Activated T-cell treated with anti-CD3 and anti-CD28 coated beads for 4 hours (primary cell): ENCODE data around the gene SYPL2.

Experiments
- DNase-seq: peaks from one replicate; pipeline ENCODE4 v3.0.0-alpha.2; 2020

Gene SYPL2

GRCh38 chr1:109493805-109494539 is 27.6 kb downstream of the SYPL2 start, which contains the start of gene CYB561D1:
CYB561D1 (plus strand) TSS chr1:109494094; CDS start chr1:109494140, 46 bp downstream.
- DNase-seq: peak; percentile 87

GRCh38 chr1:109495738-109496137 is 29.4 kb downstream of the SYPL2 start:
- no peak for DNase-seq

- no peak for DNase-seq
Observed at GRCh38 chr1:109497449-109498160, 31.3 kb downstream of the SYPL2 start.

DNA sequence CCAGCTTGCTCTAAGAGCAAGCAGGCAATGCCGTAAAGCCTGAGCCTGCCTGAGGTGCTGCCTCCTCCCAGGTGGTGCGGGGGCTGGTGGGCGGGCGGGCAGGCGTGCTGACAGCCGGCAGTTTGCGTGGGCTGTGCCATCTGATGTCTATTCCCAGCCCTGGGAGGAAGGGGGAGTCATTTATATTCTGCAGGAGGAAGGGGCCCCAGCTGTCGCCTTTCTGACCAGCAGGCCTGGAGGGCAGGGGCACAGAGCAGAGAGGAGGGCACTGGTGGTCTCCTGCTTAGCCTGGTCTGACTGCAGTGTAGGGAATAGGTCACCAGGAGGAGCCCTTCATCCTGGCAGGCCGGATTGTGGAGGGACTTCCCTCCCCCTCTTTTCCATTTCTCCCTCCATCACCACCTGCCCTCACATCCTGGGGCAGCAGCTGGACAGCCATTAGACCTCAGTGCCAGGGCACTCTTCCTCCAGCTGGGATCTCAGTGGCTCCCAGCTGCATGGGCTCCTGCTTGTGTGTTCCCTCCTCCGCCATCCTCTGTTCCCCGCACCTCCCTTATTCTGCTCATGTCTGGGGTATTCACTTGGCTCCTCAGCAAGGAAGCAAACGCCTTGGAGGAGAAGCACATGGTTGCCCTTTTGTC is 31.9 kb downstream of the SYPL2 start:
- DNase-seq: peak; percentile 46

- DNase-seq: no peak
Observed at GRCh38 chr1:109499081-109499480, 32.7 kb downstream of the SYPL2 start.

DNA sequence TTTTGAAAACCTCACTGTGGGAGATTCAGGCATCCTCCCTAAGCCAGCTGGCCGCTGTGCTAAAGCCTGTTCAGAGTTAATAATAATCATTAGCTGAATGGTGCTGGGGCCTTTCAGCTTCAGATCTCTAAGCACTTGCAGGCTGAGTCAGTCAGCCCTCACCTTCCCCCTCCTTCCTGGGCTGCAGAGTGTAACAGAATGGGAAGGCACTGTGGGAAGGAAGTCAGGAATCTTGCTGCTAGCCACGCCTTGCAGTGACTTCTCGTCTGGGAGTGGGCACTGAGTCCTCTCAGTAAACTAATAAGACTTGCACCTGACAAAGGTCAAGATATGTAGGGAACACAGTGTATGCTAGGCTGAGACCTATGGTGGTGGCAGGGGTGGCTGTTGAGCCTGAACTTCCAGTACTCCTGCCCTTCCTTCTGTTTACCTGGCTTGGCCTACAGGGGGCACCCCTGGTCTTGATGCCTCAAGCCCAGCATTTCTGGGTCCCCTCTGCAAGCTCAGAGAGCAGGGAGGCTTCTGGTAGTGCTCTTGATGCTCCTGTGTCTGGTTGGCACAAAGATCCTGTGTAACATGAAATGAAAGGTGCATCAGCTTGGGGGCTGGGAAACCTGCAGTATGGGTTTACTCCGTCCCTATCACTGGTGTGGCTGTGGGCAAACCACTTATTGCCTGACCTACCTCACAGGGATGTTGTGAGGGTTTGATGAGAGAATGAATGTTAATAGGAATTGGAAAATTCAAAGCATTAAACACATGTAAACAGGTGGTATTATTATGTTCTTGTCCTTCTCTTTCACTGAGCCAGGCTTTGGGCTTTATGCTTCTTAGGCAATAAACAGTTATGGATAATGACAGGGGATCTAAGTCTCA is 33.6 kb downstream of the SYPL2 start:
- DNase-seq: peak; percentile 32

GRCh38 chr1:109500941-109501381 is 34.6 kb downstream of the SYPL2 start:
- DNase-seq: no peak

DNA sequence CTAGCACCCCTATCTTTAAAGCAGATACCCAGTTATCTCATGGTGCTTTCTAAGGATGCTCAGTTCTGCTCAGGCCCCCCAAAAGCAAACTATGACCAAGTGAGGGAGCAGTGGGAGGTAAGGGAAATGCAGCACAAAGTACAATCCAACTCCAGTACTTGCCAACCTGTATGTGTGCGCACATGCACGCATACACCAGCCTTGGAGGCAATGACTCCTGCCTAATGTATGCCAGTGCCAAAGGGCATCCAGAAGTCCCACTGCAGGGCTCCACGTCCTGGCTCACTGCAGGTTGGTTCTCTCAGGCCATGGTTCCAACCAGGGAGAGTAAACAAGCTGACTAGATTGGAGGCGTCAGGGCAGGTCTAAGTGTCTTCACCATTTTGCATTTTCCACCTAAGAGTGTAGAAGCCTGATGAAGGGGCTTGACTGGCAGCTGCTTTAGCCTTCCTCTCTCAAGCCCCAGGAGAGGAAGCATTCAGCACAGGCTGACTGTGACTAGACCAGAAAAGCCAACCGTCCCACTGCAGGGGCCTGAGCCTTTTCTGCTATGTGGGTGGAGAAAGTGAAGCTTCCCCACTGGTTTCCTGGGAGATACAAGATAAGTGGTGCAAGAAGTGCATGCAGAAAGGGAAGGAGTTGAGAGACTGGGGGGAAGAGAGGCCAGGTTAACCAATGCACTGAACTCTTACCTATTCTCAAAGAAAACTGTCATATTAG is 35.5 kb downstream of the SYPL2 start:
- no peak for DNase-seq

- DNase-seq: peak; percentile 19
Observed at GRCh38 chr1:109502364-109502851, 36.1 kb downstream of the SYPL2 start.

- no peak for DNase-seq
Observed at GRCh38 chr1:109503935-109504334, 37.6 kb downstream of the SYPL2 start.

DNA sequence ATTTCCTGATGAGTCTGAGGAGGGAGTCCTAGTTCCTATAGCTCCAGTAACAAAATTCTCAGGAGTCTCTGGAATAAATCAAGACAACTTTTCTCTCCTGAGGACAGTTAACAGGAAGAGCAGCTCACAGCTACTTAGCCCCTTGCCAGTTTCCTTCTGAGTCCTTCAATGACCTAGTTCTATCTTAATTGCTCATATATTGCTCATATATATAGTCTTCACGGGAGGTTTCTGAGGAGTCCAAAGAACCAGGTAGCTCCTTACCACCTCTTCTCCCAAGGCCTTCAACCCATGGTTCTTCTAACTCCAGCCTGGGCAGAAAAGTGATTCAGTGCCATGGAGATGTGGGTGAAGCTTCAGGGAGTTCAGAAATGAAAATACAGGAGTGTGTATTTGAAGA is 38.6 kb downstream of the SYPL2 start:
- DNase-seq: no peak

DNA sequence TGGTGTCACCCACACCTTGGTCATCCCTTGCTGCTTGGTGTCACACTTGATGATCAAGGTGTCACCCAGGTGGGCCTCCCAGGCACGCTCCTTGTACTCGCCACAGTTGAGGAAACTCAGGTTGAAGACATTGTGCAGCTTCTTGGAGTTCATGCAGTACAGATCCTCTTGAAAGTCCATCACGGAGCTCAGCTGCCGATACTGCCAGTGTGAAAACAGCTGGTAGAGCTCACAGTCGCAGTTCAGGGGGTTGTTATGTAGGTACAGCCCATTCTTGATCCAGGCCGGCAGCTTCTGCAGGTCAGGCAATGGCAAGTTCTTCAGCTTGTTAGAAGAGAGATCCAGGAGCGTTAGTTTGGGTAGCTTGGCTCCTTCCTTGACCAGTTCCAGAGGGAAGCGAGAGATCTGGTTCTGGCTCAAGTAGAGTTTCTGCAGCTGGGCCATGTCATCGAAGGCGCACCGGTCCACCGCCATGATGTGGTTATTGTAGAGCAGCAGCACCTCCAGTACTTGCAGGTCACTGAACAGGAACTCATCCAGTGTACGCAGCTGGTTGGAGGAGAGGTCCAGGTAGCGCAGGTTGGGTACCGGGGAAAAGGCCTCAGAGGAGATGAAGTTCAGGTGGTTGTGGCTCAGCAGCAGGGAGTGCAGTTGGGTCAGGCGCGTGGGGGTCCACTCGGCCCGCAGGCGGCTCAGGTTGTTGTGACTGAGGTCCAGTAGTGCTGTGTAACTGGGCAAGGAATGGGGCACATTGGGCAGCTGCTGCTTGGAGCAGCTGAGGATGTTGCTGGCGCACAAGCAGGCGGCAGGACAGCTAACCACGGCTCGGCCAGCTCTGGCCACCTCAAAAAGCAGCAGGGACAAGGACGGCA is 41.9 kb downstream of the SYPL2 start:
- no peak for DNase-seq

DNA sequence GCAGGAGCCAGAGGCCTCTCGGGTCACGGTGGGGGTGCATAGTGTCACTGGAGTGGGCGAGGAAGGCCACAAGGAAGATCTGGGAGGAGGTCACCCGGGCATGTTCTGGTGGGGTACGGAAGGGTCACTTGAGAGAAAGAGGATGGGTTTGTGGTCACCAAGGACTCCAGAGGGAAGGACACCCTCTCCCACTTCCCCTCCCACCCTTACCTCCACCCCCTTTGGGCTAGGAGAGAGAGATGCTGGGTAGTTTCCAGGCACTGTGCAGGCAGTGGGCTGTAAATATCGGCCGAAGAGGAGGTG is 42.5 kb downstream of the SYPL2 start:
- no peak for DNase-seq

DNA sequence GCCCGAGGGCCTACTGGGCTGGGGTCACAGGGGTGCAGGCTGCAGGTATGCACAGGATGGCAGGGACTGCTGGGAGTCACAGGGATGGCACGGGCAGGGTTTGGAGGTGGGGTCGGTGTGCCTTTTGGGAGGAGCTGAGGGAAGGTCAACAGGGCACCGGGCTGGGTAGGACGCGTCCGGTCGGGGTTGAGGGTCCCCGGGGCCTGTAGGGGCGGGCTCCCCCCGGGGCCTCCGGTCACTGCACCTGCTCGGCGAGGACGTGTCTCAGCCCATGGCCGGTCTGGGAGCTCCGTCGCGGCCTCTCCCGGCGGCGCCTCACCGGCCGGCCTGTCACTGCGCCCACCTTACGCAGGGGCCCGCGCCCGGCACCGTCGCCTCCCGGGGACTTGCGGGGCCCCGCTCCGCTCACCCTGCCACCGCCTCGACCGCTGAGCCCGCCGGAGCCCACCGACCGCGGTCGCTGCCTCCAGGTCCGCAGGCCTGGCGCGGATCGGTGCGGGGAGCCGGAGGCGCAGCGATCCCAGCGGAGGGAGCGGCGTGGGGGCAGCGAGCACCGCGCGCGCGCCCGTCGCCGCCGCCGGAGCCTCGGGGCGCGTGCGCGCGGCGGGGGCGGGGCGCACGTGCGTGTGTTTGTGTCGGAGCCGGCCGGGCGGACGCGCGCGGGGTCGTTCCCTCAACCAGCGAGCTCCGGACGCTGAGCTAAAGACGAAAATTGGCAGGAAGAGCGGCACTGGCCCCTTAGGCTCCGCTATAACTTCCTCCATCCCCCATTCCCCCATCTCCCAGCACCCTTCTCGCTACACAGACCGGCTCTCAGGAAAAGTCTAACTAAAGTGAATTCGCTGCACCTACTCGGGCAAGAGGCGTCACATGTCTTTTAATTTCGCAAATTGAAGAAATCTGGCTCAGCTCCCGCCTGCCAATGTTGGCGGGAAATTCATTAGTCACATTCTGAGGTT is 43.1 kb downstream of the SYPL2 start, which contains the start of gene AMIGO1:
Gene AMIGO1, minus strand, starts transcription at position 552 of the 959 bp plus-strand sequence. CDS start 815 bp downstream, outside the sequence.
- DNase-seq: peak; percentile 46

DNA sequence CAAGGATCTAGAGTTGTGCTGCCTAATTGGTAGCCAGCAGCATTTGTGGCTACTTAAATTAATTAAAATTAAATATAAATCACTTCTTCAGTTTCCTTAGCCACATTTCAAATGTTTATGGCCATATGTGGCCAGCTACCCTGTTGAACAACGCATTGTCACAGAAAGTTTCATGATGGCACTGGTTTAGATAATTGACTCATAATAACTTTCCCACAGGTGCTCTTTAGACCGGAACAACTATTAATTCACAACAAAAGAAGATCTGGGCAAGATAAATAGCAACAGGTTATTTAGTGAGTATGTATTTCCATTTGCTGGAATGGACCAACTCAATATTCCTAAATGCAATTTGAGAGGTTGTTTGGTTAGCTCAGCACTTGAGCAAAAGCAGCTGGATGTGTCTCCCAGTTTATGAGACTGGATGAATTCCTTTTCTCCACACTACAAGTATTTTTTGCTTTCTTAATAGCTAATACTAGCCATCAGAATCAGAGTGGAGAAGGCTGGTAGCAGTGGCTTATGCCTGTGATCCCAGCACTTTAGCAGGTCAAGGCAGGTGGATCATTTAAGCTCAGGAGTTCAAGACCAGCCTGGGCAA is 46.9 kb downstream of the SYPL2 start:
- DNase-seq: no peak

GRCh38 chr1:109514846-109515245 is 48.5 kb downstream of the SYPL2 start:
- DNase-seq: no peak

DNA sequence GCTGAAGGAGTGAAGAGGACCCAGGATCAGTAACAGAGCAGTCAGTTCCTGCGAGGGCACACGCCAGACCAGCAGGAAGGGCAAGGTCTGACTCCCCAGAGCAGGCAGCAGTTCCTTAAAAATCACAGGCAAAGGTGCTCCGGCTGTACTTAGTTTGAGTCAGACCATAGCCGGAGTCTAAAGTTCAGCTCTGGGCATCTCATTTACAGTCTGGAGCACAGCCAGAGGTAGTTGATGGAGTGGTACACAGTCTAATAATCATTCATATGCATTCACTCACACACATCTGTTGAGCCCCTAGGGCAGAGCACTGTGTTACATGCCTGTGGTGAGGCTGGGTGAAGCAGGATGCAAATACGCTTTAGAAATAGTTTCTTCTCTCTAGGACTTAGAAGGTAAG is 50.5 kb downstream of the SYPL2 start:
- DNase-seq: no peak

- DNase-seq: no peak
Observed at GRCh38 chr1:109517337-109517736, 51.0 kb downstream of the SYPL2 start.
